ENCODE results near the gene PDE6B.
A peak's percentile ranks its signal among the peaks of the same experiment; 100 is the strongest.
"Not testable (repeated sequence)": the region's sequence is repeated elsewhere in the genome, so short reads cannot be mapped to it uniquely, and the experiment has no call there.

The PDE6B gene

GRCh38 chr4:635851-636627 lies 10.7 kb downstream of the PDE6B start:
- DNase-seq (ENCODE audit: low spot score), result no peak

- no peak for DNase-seq (ENCODE audit: low spot score)
Measured at GRCh38 chr4:636628-637159, 11.3 kb downstream of the PDE6B start.

- DNase-seq (ENCODE audit: low spot score), result no peak
Measured at GRCh38 chr4:637536-638280, 12.3 kb downstream of the PDE6B start.

GRCh38 chr4:642366-642765 lies 17.0 kb downstream of the PDE6B start:
- not testable (repeated sequence) for DNase-seq (ENCODE audit: low spot score)

GRCh38 chr4:646460-646859 lies 21.1 kb downstream of the PDE6B start:
- DNase-seq (ENCODE audit: low spot score), result no peak

GRCh38 chr4:647481-647880 lies 22.1 kb downstream of the PDE6B start:
- no peak for DNase-seq (ENCODE audit: low spot score)

GRCh38 chr4:648579-649292 lies 23.4 kb downstream of the PDE6B start:
- DNase-seq (ENCODE audit: low spot score), result peak; percentile 71

GRCh38 chr4:649293-649625 lies 23.9 kb downstream of the PDE6B start:
- no peak for DNase-seq (ENCODE audit: low spot score)

GRCh38 chr4:649751-650310 lies 24.5 kb downstream of the PDE6B start:
- DNase-seq (ENCODE audit: low spot score), result no peak

GRCh38 chr4:650461-650860 lies 25.1 kb downstream of the PDE6B start:
- DNase-seq (ENCODE audit: low spot score), result no peak

- DNase-seq (ENCODE audit: low spot score), result no peak
Measured at GRCh38 chr4:650951-651883, 25.8 kb downstream of the PDE6B start.

- DNase-seq (ENCODE audit: low spot score), result no peak
Measured at GRCh38 chr4:651884-652642, 26.7 kb downstream of the PDE6B start.

GRCh38 chr4:653080-653821 lies 27.9 kb downstream of the PDE6B start:
- no peak for DNase-seq (ENCODE audit: low spot score)

GRCh38 chr4:653831-654502 lies 28.6 kb downstream of the PDE6B start:
- DNase-seq (ENCODE audit: low spot score), result no peak

- DNase-seq (ENCODE audit: low spot score), result no peak
Measured at GRCh38 chr4:654503-654845, 29.1 kb downstream of the PDE6B start.

- DNase-seq (ENCODE audit: low spot score), result no peak
Measured at GRCh38 chr4:654871-655463, 29.6 kb downstream of the PDE6B start.

GRCh38 chr4:655464-656151 lies 30.2 kb downstream of the PDE6B start:
- DNase-seq (ENCODE audit: low spot score), result no peak
